SH-SY5Y (cell line): Measurements from ENCODE around the gene DOCK3.

Experiments used
- GATA2 ChIP-seq: IDR thresholded peaks from 2 replicates; pipeline ENCODE4 v1.6.1; 2011; ENCODE audit warnings: mild to moderate bottlenecking, low read depth, low read length
- GATA3 ChIP-seq: IDR thresholded peaks from 2 replicates; pipeline ENCODE4 v1.6.1; 2011; ENCODE audit warnings: low read depth, mild to moderate bottlenecking, low read length, moderate library complexity

GRCh38 chr3:50830451-50830850 is 155.7 kb downstream of the DOCK3 start:
- TF ChIP-seq GATA2 (no peak), GATA3 (no peak)
